CD14-positive monocyte (primary cell): Measurements from ENCODE around the gene MYL3. TPM values are rescaled to one million over a fixed set of nuclear protein-coding genes. Genes with fewer than 3 reads are reported as not detected.

Source experiments
- DNase-seq, 3 donors: peaks; one replicate each; pipeline ENCODE4 v3.0.0-alpha.2; 2011 to 2022
- H2AFZ ChIP-seq: 2 replicates; pipeline ENCODE4 v1.6.0; 2012; ENCODE audit warnings: mild to moderate bottlenecking, low read depth, low read length, inconsistent platforms; ENCODE audit not compliant: insufficient read depth, poor library complexity, severe bottlenecking
- H3K27ac ChIP-seq, 2 donors: 1 replicate in 1 of 2; 2 replicates in 1 of 2; pipeline ENCODE4 v1.5.1; 2012 to 2013; ENCODE audit warnings: low read length in 2 of 2, control low read depth in 1 of 2, inconsistent platforms in 1 of 2, low read depth in 1 of 2, mild to moderate bottlenecking in 1 of 2
- H3K27me3 ChIP-seq, 2 donors: one replicate each; pipeline versions ENCODE4 v1.6.0 to v1.6.1; 2011 to 2013; ENCODE audit warnings: low read length in 2 of 2; ENCODE audit not compliant: control insufficient read depth in 2 of 2, insufficient read depth in 2 of 2
- H3K36me3 ChIP-seq, 2 donors: replicated peaks in 1 of 2; 1 replicate in 1 of 2; 2 replicates in 1 of 2; pipeline versions ENCODE4 v1.5.1 to v1.6.1; 2012 to 2013; ENCODE audit warnings: low read length in 2 of 2, control low read depth in 1 of 2, inconsistent platforms in 1 of 2, mild to moderate bottlenecking in 1 of 2; ENCODE audit not compliant: insufficient read depth in 2 of 2, control insufficient read depth in 1 of 2
- H3K4me1 ChIP-seq, 2 donors: 1 replicate in 1 of 2; 2 replicates in 1 of 2; pipeline versions ENCODE4 v1.5.1 to v1.6.1; 2012 to 2013; ENCODE audit warnings: low read length in 2 of 2, control low read depth in 1 of 2, inconsistent platforms in 1 of 2, mild to moderate bottlenecking in 1 of 2, moderate library complexity in 1 of 2; ENCODE audit not compliant: insufficient read depth in 2 of 2, control insufficient read depth in 1 of 2
- H3K4me2 ChIP-seq: replicated peaks from 2 replicates; pipeline ENCODE3; 2012; ENCODE audit warnings: low read length, moderate library complexity, mild to moderate bottlenecking; ENCODE audit not compliant: poor library complexity, severe bottlenecking; ENCODE audit errors: extremely low read depth
- H3K4me3 ChIP-seq, 3 experiments: fragments of 200-600 bp in 1 of 3; sonication (generic) in 1 of 3; replicated peaks in 1 of 3; 1 replicate in 2 of 3; 2 replicates in 1 of 3; pipeline ENCODE4 v1.5.1; 2011 to 2013; ENCODE audit warnings: low read length in 3 of 3, mild to moderate bottlenecking in 3 of 3, control low read depth in 2 of 3, low read depth in 2 of 3, inconsistent platforms in 1 of 3, moderate library complexity in 1 of 3
- H3K79me2 ChIP-seq: 2 replicates; pipeline ENCODE4 v1.6.0; 2012; ENCODE audit warnings: mild to moderate bottlenecking, control low read depth, inconsistent platforms, low read length, moderate library complexity; ENCODE audit not compliant: insufficient read depth
- H3K9ac ChIP-seq: 2 replicates; pipeline ENCODE4 v1.6.0; 2017; ENCODE audit warnings: low read length, mild to moderate bottlenecking; ENCODE audit not compliant: insufficient read depth, poor library complexity, severe bottlenecking
- H3K9me3 ChIP-seq, 2 donors: replicated peaks in 1 of 2; 1 replicate in 1 of 2; 2 replicates in 1 of 2; pipeline versions ENCODE4 v1.5.1 to v1.6.1; 2012 to 2013; ENCODE audit warnings: low read length in 2 of 2, control low read depth in 1 of 2; ENCODE audit not compliant: control insufficient read depth in 1 of 2, insufficient read depth in 1 of 2
- H4K20me1 ChIP-seq: 2 replicates; pipeline ENCODE4 v1.6.0; 2012; ENCODE audit warnings: mild to moderate bottlenecking, low read length, control low read depth, moderate library complexity; ENCODE audit not compliant: insufficient read depth
- H3K27ac Mint-ChIP-seq, 7 donors: one replicate each; pipeline ENCODE4 v1.8.0; 2020; ENCODE audit warnings: mild to moderate bottlenecking in 7 of 7, mixed read lengths in 7 of 7, moderate library complexity in 6 of 7, inconsistent platforms in 2 of 7
- H3K27me3 Mint-ChIP-seq, 3 donors: one replicate each; pipeline ENCODE4 v1.8.0; 2021 to 2022; ENCODE audit warnings: low read depth in 3 of 3, mild to moderate bottlenecking in 3 of 3, mixed read lengths in 3 of 3, moderate library complexity in 3 of 3, inconsistent platforms in 1 of 3
- H3K36me3 Mint-ChIP-seq, 2 donors: one replicate each; pipeline ENCODE4 v1.8.0; 2020; ENCODE audit warnings: mixed read lengths in 2 of 2, inconsistent platforms in 1 of 2, mild to moderate bottlenecking in 1 of 2
- H3K4me1 Mint-ChIP-seq: one replicate; pipeline ENCODE4 v1.8.0; 2020; ENCODE audit warnings: mild to moderate bottlenecking, mixed read lengths
- H3K4me3 Mint-ChIP-seq, 2 donors: one replicate each; pipeline ENCODE4 v1.8.0; 2020; ENCODE audit warnings: mild to moderate bottlenecking in 2 of 2, mixed read lengths in 2 of 2, moderate library complexity in 1 of 2
- H3K9me3 Mint-ChIP-seq, 7 donors: one replicate each; pipeline ENCODE4 v1.8.0; 2020 to 2022; ENCODE audit warnings: mixed read lengths in 7 of 7, mild to moderate bottlenecking in 6 of 7, moderate library complexity in 6 of 7, inconsistent platforms in 2 of 7
- CTCF ChIP-seq: fragments of 200-600 bp; IDR thresholded peaks from one replicate; pipeline ENCODE4 v1.8.0; 2022; ENCODE audit warnings: antibody characterized with exemption, mild to moderate bottlenecking
- WGBS: methylation state at CpG from one replicate; pipeline ENCODE4 v1.1.5; 2013; ENCODE audit warnings: missing lambda C conversion rate; ENCODE audit not compliant: insufficient coverage; 5-methylcytosine and 5-hydroxymethylcytosine counted together
- intact Hi-C, 2 donors: fragments of 100-400 bp; cut with micrococcal nuclease; formaldehyde crosslinking; loops; one replicate each; pipeline versions ENCODE4 v1.15.0 to v1.15.1; 2023
- polyA plus RNA-seq, 3 donors: library from polyadenylated mRNA; depleted of rRNA in 1 of 3; unstranded in 2 of 3; stranded (reverse) in 1 of 3; fragments of 300-500 nt in 2 of 3; fragments of >200 nt in 1 of 3; fragmentation: Illumina TruSeq in 2 of 3; gene quantifications; 1 replicate in 2 of 3; 2 replicates in 1 of 3; pipeline ENCODE4 v1.2.3, GENCODE V29; 2012 to 2021

MYL3 gene
- polyA plus RNA-seq, 3 donors: not detected

- peaks cover 61 to 83% (median 62%) of the 10 kb centered on the region in 3 donors for H3K27me3 Mint-ChIP-seq
- no peak overlapping the region for H2AFZ ChIP-seq
- H3K9ac ChIP-seq: no peak overlapping the region
Measured at GRCh38 chr3:46884427-46884826, 21.2 kb upstream of the MYL3 start.

GRCh38 chr3:46883830-46884185 lies 20.6 kb upstream of the MYL3 start:
- WGBS: 65% methylated on average over 2 of the region's 4 CpGs
- Histone ChIP-seq H3K4me1 (peaks cover 12 to 19% of the 10 kb centered on the region in 2 donors), H3K27me3 (peaks cover 28 to 64% of the 10 kb centered on the region in 2 donors), H3K27ac (no peak overlapping the region), H4K20me1 (no peaks in the 10 kb centered on the region), H3K9me3 (peaks cover 0 to 8% of the 10 kb centered on the region in 2 donors), H2AFZ (no peak overlapping the region), H3K79me2 (no peaks in the 10 kb centered on the region), H3K9ac (no peak overlapping the region), H3K36me3 (no peaks in the 10 kb centered on the region), H3K4me2 (peak overlapping the region; percentile 57), H3K4me3 (peak overlapping the region in 1 of 3 experiments; percentile 46)
- H3K4me3 Mint-ChIP-seq: peak overlapping the region; percentile 37 to 82
- TF ChIP-seq CTCF: no peak
- DNase-seq: no peak
- H3K27me3 Mint-ChIP-seq: peaks cover 59 to 83% (median 60%) of the 10 kb centered on the region in 3 donors
- peaks cover 0 to 13% of the 10 kb centered on the region in 2 donors for H3K36me3 Mint-ChIP-seq
- H3K9me3 Mint-ChIP-seq: peaks cover 0 to 14% (median 6%) of the 10 kb centered on the region in 7 donors
- intact Hi-C loops: no loop called here
- no peak overlapping the region for H3K27ac Mint-ChIP-seq
- peaks cover 12% of the 10 kb centered on the region for H3K4me1 Mint-ChIP-seq

More at GRCh38 chr3:46884427-46884826, 21.2 kb upstream of the MYL3 start:
- Histone ChIP-seq H3K36me3 (no peaks in the 10 kb centered on the region), H3K9me3 (peaks cover 0 to 8% of the 10 kb centered on the region in 2 donors), H3K27me3 (peaks cover 28 to 64% of the 10 kb centered on the region in 2 donors), H3K79me2 (no peaks in the 10 kb centered on the region), H3K4me3 (no peak overlapping the region), H4K20me1 (no peaks in the 10 kb centered on the region), H3K4me2 (no peak overlapping the region), H3K27ac (no peak overlapping the region), H3K4me1 (peaks cover 12 to 19% of the 10 kb centered on the region in 2 donors)
- intact Hi-C loops: no loop called here
- TF ChIP-seq CTCF: no peak
- peaks cover 0 to 16% (median 6%) of the 10 kb centered on the region in 7 donors for H3K9me3 Mint-ChIP-seq
- DNase-seq: no peak
- H3K27ac Mint-ChIP-seq: no peak overlapping the region
- peaks cover 0 to 13% of the 10 kb centered on the region in 2 donors for H3K36me3 Mint-ChIP-seq
- peak overlapping the region in 1 of 2 donors; percentile 82 for H3K4me3 Mint-ChIP-seq
- H3K4me1 Mint-ChIP-seq: peaks cover 12% of the 10 kb centered on the region
- WGBS: 84% methylated on average over 5 of the region's 5 CpGs
